T-helper 17 cell (primary cell): ENCODE results near the gene ZMYND19. TPM values are rescaled to one million over a fixed set of nuclear protein-coding genes. Genes with fewer than 3 reads are reported as not detected.
"Not testable (repeated sequence)": the region's sequence is repeated elsewhere in the genome, so short reads cannot be mapped to it uniquely, and the experiment has no call there.

Experiments used
- ATAC-seq: fragments of 150-1000 bp; cut with Tn5 transposase; 2 replicates; pipeline ENCODE4 v1.10.0; 2021; ENCODE audit warnings: mild to moderate bottlenecking, moderate library complexity
- DNase-seq, 3 donors: peaks; one replicate each; pipeline versions ENCODE4 v3.0.0 to v3.0.0-alpha.2; 2020 to 2021
- H3K9me3 ChIP-seq: one replicate; pipeline ENCODE4 v1.7.0; 2013; ENCODE audit warnings: low read length, mild to moderate bottlenecking; ENCODE audit not compliant: control insufficient read depth, poor library complexity, severe bottlenecking
- H3K27ac Mint-ChIP-seq: one replicate; pipeline ENCODE4 v1.8.0; 2022; ENCODE audit warnings: mild to moderate bottlenecking, moderate library complexity, mixed read lengths
- H3K27me3 Mint-ChIP-seq: one replicate; pipeline ENCODE4 v1.8.0; 2022; ENCODE audit warnings: mixed read lengths
- H3K36me3 Mint-ChIP-seq: one replicate; pipeline ENCODE4 v1.8.0; 2022; ENCODE audit warnings: low read depth, mixed read lengths
- H3K4me1 Mint-ChIP-seq: one replicate; pipeline ENCODE4 v1.8.0; 2022; ENCODE audit warnings: mild to moderate bottlenecking, mixed read lengths
- H3K4me3 Mint-ChIP-seq: one replicate; pipeline ENCODE4 v1.8.0; 2022; ENCODE audit warnings: mild to moderate bottlenecking, moderate library complexity, mixed read lengths
- total RNA-seq, 4 donors: library from RNA in 2 of 4; stranded (reverse) in 2 of 4; gene quantifications; one replicate each; pipeline ENCODE4 v1.2.3 and lab custom pipeline; 2022 to 2026

The ZMYND19 gene
- 10 to 100 TPM; 12.1 to 18.2 TPM for total RNA-seq
- total RNA-seq (lab: John Stamatoyannopoulos, UW) = 21.5 to 27.8 reads per million in 2 donors

GRCh38 chr9:137590469-137591383 lies at the start of gene ZMYND19:
Gene ZMYND19, minus strand, starts transcription at chr9:137590512. Its CDS starts 249 bp downstream, at chr9:137590263.
- no peaks in the 10 kb centered on the region for H3K9me3 ChIP-seq
- Mint-ChIP-seq H3K4me3 (peak within 1 kb of the TSS; percentile 95), H3K4me1 (peaks cover 11% of the 10 kb centered on the region), H3K27me3 (no peaks in the 10 kb centered on the region), H3K36me3 (peaks cover 2% of the 10 kb centered on the region), H3K27ac (peak within 1 kb of the TSS; percentile 65)
- peak; percentile 90 to 93 (median 92) for DNase-seq
- ATAC-seq = peak; percentile 98

GRCh38 chr9:137639303-137640051 lies 49.2 kb upstream of the ZMYND19 start:
- ATAC-seq (peak; percentile 85), DNase-seq (no peak)
- H3K9me3 ChIP-seq = no peaks in the 10 kb centered on the region
- peak overlapping the region; percentile 89 for H3K4me3 Mint-ChIP-seq
- H3K4me1 Mint-ChIP-seq = peaks cover 39% of the 10 kb centered on the region
- H3K27me3 Mint-ChIP-seq = no peaks in the 10 kb centered on the region
- peak overlapping the region; percentile 97 for H3K27ac Mint-ChIP-seq
- H3K36me3 Mint-ChIP-seq = peaks cover 14% of the 10 kb centered on the region

GRCh38 chr9:137638680-137639079 lies 48.4 kb upstream of the ZMYND19 start:
- DNase-seq (no peak), ATAC-seq (no peak)
- Mint-ChIP-seq H3K27me3 (no peaks in the 10 kb centered on the region), H3K27ac (peak overlapping the region; percentile 97), H3K36me3 (peaks cover 13% of the 10 kb centered on the region), H3K4me3 (peak overlapping the region; percentile 89), H3K4me1 (peaks cover 39% of the 10 kb centered on the region)
- H3K9me3 ChIP-seq = no peaks in the 10 kb centered on the region

GRCh38 chr9:137634016-137634415 lies 43.7 kb upstream of the ZMYND19 start:
- DNase-seq (no peak), ATAC-seq (no peak)
- H3K4me1 Mint-ChIP-seq = peaks cover 32% of the 10 kb centered on the region
- no peaks in the 10 kb centered on the region for H3K36me3 Mint-ChIP-seq
- H3K9me3 ChIP-seq = no peaks in the 10 kb centered on the region
- H3K27ac Mint-ChIP-seq = peak overlapping the region; percentile 54
- no peak overlapping the region for H3K4me3 Mint-ChIP-seq
- no peaks in the 10 kb centered on the region for H3K27me3 Mint-ChIP-seq

- H3K27ac Mint-ChIP-seq = peak overlapping the region; percentile 87
- no peak for ATAC-seq
- H3K9me3 ChIP-seq = no peaks in the 10 kb centered on the region
- H3K27me3 Mint-ChIP-seq = no peaks in the 10 kb centered on the region
- no peaks in the 10 kb centered on the region for H3K36me3 Mint-ChIP-seq
- H3K4me3 Mint-ChIP-seq = no peak overlapping the region
- no peak for DNase-seq
- H3K4me1 Mint-ChIP-seq = peaks cover 37% of the 10 kb centered on the region
These were observed 42.2 kb upstream of the ZMYND19 start for GRCh38 chr9:137632230-137633161.

GRCh38 chr9:137631345-137632229 lies 41.3 kb upstream of the ZMYND19 start:
- no peaks in the 10 kb centered on the region for H3K9me3 ChIP-seq
- DNase-seq (no peak), ATAC-seq (no peak)
- H3K36me3 Mint-ChIP-seq = no peaks in the 10 kb centered on the region
- no peak overlapping the region for H3K4me3 Mint-ChIP-seq
- no peaks in the 10 kb centered on the region for H3K27me3 Mint-ChIP-seq
- H3K4me1 Mint-ChIP-seq = peaks cover 36% of the 10 kb centered on the region
- no peak overlapping the region for H3K27ac Mint-ChIP-seq

- H3K4me1 Mint-ChIP-seq = peaks cover 34% of the 10 kb centered on the region
- no peaks in the 10 kb centered on the region for H3K9me3 ChIP-seq
- peak overlapping the region; percentile 83 for H3K27ac Mint-ChIP-seq
- no peak overlapping the region for H3K4me3 Mint-ChIP-seq
- no peak for ATAC-seq
- H3K36me3 Mint-ChIP-seq = no peaks in the 10 kb centered on the region
- no peaks in the 10 kb centered on the region for H3K27me3 Mint-ChIP-seq
- no peak for DNase-seq
These were observed 40.4 kb upstream of the ZMYND19 start for GRCh38 chr9:137630679-137631078.

GRCh38 chr9:137630126-137630525 lies 39.8 kb upstream of the ZMYND19 start:
- no peaks in the 10 kb centered on the region for H3K9me3 ChIP-seq
- ATAC-seq = no peak
- H3K27me3 Mint-ChIP-seq = no peaks in the 10 kb centered on the region
- DNase-seq = no peak
- peak overlapping the region; percentile 69 for H3K4me3 Mint-ChIP-seq
- H3K27ac Mint-ChIP-seq = peak overlapping the region; percentile 83
- no peaks in the 10 kb centered on the region for H3K36me3 Mint-ChIP-seq
- peaks cover 39% of the 10 kb centered on the region for H3K4me1 Mint-ChIP-seq

- H3K4me1 Mint-ChIP-seq = peaks cover 36% of the 10 kb centered on the region
- not testable (repeated sequence) for DNase-seq, H3K27me3 Mint-ChIP-seq, H3K36me3 Mint-ChIP-seq, H3K4me3 Mint-ChIP-seq, ATAC-seq, H3K9me3 ChIP-seq
- peak overlapping the region; percentile 39 for H3K27ac Mint-ChIP-seq
These were observed 37.1 kb upstream of the ZMYND19 start for GRCh38 chr9:137627406-137627805.

GRCh38 chr9:137626464-137626863 lies 36.2 kb upstream of the ZMYND19 start:
- no peak for DNase-seq
- Mint-ChIP-seq H3K27me3 (no peaks in the 10 kb centered on the region), H3K4me3 (peak overlapping the region; percentile 76), H3K27ac (peak overlapping the region; percentile 39), H3K4me1 (peaks cover 38% of the 10 kb centered on the region), H3K36me3 (no peaks in the 10 kb centered on the region)
- no peak for ATAC-seq
- no peaks in the 10 kb centered on the region for H3K9me3 ChIP-seq

- not testable (repeated sequence) for H3K27me3 Mint-ChIP-seq, DNase-seq, H3K27ac Mint-ChIP-seq, H3K4me3 Mint-ChIP-seq, H3K9me3 ChIP-seq, ATAC-seq, H3K36me3 Mint-ChIP-seq
- H3K4me1 Mint-ChIP-seq = peaks cover 38% of the 10 kb centered on the region
These were observed 31.9 kb upstream of the ZMYND19 start for GRCh38 chr9:137622211-137622610.
